NCI-H2227 treated with DMSO at 0.1 percent for 48 hours (cell line): ENCODE data around the gene MEGF11.
A peak's percentile ranks its signal among the peaks of the same experiment; 100 is the strongest.

Source experiments
- DNase-seq: peaks from one replicate; lab custom pipeline; 2025; lab: John Stamatoyannopoulos, UW

The MEGF11 gene

DNA sequence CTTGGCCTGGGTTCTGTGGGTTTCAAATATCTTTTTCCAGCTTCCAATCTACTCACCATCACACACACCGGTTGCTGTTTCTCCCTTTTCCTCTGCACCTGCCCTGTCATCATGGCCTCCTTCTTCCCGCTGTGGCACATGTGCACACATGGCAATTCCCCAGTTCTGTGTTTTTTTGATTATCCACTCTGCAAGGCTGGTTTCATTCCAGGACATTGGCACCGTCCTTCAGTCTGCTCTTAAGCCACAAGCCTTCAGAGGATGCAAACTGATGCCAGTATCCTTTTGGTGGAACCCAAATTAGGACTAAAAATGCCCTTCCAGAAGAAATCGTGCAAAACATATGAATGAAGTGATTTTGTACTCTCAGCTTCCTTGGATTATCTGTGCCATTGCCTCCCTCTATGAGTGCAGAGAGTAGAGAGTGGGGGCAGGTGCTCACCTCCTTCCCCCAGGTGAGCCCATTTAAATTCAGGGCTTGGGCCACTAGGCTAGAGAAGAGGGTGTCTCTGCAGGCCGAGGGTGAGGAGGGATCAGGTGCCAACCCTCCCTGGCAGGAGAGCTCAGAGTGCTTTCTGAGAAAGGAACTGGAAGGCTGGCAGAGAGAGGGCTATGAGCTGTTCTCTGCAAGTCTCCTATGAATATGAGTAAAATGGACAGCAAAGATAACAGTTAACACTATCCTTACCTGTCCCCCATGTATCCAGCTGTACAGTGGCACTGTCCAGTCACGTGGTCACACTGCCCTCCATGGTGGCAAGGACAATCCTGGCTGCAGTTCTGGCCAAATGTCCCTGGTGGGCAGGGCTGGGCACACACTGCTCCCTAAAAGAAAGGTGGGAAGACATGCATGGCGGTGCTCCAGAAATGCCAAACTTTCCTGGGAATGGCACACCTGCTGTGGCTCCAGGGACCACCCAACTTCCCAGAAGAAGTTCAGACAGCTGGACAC, 283.4 kb downstream of the MEGF11 start:
- DNase-seq: no peak

- DNase-seq: no peak
Observed at GRCh38 chr15:65968511-65968910, 285.0 kb downstream of the MEGF11 start.

DNA sequence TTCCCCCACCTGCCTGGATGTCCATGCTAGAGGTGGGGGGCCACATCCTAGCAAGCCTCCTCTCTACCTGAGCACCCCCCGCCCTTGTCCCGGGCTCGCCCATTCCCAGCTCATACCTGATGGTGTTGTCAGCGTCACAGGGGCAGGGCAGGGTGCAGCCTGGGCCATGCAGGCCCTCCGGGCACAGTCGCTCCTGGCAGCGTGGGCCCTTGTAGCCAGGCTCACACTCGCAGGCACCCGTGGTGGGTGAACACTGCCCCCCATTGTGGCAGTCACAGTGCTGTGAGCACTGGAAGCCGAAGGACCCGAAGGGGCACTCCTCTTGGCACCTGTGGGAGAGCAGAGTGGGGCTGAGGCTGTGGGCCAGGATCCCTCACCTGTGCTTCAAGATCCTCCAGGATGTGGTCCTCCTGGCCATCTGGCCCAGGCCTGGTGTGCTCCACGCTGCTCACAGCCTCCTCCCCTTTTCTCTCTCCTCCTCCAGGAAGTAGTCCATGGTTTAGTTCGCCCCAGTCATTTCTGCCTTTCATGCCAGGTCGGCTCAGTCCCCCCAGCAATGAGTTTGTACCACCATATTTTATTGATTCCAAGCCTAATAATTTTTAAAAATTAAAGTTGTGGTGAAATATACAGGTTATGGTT, 288.6 kb downstream of the MEGF11 start:
- DNase-seq: no peak

DNA sequence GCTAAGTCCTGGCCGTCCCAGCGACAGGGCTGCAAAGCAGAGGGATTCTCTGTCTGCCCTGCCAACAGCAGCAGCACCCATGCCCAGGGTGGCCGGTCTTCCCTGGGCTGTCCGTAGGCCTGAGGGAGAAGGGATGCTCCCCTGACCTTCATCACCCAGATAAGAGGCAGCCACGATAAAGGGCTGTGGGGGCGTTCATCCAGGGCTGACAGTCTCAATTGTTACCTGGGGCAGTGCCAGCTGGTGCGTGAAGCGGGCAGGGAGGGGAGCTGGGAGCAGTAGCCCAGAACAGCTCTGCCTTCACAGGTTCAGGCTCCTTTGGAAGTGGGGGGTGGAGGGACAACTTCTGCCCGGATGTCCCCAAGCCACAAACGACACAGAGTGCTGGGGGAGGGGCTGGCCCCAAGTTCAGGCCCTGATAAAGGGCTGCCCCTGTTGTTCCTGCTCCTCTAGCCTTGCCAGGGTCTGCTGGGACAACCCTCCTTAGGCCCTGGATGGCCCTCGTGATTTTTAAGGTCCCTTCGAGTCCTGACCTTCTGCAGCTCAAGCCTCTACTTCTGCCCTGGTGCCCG, 289.6 kb downstream of the MEGF11 start:
- DNase-seq: no peak

GRCh38 chr15:65963358-65963757, 290.2 kb downstream of the MEGF11 start:
- no peak for DNase-seq

DNA sequence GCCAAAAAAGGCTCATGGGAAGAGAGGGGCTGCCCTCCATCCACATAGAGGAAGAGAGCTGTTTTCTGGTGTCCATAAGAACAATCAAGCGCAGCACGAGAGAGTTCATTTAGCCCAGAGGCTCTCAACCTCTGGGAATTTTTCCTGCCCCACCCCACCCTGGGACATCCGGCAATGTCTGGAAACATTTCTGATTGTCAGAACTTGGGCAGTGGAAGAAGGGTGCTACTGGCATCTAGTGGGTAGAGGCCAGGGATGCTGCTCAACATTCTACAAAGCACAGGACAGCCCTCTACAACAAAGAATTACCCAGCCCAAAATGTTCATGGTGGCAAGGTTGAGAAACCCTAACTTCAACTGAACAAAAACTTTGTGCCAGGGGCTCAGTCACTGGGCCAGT, 291.4 kb downstream of the MEGF11 start:
- DNase-seq: no peak

- DNase-seq: no peak
Observed at GRCh38 chr15:65960586-65960985, 293.0 kb downstream of the MEGF11 start.

DNA sequence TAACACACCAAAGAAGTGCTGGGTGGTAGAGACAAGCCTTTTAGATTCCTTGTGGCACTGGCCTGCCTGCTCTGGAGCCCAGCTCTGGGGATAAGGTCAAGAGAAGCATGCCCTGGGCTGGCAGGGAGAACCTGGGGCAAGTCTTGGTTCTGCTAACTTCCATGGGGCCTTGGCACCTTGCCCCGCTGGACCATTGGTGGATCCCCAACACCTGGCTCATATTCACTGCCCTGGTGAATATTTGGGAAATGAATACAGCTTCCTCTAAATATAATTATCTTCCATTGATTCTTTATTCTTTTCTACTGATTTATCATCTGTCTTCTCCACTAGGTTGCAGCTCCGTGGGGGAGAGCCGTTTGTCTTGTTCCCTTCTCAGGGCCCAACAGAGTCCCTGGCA, 294.7 kb downstream of the MEGF11 start:
- DNase-seq: no peak

GRCh38 chr15:65957451-65957850, 296.1 kb downstream of the MEGF11 start:
- DNase-seq: no peak

DNA sequence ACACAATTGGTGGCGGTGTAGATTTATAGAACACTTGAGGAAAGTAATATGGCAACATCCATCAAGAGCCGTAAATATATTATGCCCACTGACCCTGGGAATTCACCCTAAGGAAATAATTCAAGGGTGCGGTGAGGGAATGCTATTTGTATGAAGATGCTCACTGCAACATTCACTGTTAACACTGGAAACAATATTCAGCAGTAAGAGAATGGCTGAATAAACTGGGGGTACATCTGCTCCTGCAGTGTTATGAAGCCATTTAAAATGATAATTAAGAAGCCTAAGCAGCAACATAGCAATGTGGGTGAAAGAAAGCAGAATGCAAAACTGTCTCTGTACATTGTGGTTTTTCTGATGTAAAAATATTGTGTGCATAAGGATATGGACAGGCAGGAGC, 296.7 kb downstream of the MEGF11 start:
- no peak for DNase-seq

DNA sequence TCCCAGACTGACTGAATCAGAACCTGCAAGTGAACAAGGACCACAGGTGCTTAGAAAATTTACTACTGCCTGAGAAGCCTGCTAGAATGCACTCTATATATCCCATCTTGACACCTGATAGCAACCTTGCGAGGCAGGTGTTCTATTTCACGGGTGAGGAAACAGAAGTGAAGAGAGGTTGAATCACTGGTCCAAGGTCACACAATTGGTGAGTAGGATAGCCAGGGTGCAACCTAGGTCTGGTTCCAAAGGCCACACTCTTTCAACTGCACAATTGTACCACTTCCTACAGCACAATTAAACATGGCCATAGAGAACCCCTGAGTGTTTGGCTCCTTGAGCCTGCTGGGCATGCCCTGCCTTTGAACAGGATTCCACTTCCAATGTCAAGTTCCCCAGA, 297.2 kb downstream of the MEGF11 start:
- no peak for DNase-seq

- DNase-seq: peak; percentile 35
Observed at GRCh38 chr15:65954289-65954741, 299.2 kb downstream of the MEGF11 start.

DNA sequence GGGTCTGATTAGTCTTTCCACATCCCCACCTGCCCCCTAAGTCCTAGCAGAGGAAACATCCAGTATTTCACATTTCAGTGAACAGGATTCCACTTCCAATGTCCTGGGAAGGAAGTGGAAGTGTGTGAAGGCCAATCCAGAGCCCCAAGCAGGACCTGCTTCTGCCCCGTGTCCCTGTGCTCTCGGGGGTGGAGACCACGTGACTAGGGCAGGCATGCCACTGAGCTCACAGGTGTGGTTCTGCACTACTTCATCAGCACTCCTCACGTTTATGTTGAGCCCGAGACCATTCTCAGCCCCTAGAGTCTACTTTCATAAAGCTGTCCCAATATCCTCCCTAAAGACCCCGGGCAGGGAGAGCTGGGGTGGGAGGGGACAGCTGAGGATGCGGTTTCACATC, 299.9 kb downstream of the MEGF11 start:
- no peak for DNase-seq

GRCh38 chr15:65952391-65953053, 301.0 kb downstream of the MEGF11 start:
- no peak for DNase-seq

DNA sequence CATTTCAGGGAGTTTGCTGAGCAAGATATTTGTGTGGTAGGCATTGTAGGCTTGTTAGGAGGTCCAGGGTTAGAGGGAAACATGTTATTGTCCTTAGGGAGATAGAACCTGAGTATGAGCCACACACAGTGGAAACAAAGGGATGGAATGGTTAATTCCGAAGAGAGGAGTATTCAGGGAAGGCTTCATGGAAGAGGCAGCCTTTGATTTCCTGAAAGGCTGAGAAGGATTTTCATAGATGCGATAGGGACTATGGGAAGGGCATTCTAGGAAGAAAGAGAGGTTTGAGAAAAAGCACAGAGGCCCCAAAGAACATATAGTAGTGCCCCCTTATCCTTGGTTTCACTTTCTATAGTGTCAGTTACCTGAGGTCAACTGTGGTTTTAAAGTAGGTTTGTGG, 302.5 kb downstream of the MEGF11 start:
- no peak for DNase-seq

- no peak for DNase-seq
Observed at GRCh38 chr15:65949491-65949890, 304.1 kb downstream of the MEGF11 start.

- no peak for DNase-seq
Observed at GRCh38 chr15:65949011-65949410, 304.5 kb downstream of the MEGF11 start.

DNA sequence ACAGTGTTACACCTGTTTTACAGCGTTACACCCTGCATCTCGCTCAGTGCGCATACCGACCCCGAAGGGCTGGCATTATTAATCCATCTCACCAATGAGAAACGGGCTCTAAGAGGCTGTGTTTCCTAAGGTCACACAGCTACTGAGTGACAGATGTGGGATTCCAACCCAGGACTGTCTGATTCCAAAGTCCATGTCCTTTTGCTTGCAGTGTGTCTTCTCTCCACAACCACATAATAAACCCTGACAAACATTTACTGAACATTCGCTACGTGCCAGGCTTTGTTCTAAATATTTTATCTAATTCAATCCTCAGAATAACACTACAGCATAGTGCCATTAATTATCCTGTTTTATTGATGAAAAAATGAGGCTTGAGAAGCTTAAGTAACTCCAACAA, 305.2 kb downstream of the MEGF11 start:
- no peak for DNase-seq

- DNase-seq: no peak
Observed at GRCh38 chr15:65947041-65947440, 306.5 kb downstream of the MEGF11 start.

DNA sequence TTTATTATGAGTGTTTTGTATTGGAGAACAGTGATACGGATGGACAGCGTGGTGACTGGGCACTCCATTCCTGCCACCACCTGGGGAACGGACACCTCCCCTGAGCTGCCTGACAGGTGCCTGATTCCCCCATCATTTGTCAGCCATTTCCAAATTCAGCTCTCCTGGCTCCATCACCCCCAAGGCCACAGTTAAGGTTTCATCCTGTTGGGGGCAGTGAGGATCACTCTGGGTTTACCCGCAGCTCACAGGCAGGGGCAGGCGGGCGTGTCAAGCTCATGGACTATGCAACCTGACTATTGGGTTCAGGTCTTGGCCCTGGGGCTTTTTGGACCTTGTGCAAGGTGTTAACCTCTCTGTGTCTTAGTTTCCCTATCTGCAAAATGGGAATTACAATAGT, 307.9 kb downstream of the MEGF11 start:
- DNase-seq: no peak

DNA sequence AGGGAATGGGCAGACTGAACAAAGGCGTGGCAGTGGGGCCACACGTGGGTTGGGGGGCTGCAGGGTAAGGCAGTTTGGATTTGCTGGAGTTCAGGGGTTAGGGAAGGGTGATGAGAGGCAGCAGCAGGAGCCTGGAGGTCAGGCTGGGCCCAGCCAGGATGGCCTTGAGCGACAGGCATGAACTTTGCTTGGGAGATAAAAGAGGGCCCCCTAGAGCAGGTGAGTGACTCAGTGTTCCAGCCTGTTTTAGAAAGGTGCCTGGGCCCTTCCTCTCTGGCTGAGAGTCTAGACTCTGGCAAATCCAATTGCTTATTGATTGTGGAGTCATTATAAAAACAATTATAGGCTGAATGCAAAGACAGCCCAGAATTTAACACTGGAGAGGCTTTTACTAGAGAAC, 309.1 kb downstream of the MEGF11 start:
- no peak for DNase-seq

GRCh38 chr15:65942436-65942835, 311.1 kb downstream of the MEGF11 start:
- DNase-seq: no peak

DNA sequence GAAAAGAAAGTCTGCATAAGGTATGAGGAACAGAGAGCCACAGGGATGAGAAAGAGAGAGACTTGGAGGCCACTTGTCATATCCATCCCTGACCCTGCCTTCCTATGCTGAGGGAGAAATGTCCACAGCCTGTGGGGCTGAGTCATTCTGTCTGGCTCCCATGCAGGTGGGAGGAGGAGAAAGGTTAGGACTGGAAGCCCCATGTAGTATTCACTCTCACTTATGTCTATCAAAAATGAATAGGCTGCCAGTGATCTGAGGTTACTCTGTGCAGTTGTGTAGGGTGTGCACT, 313.0 kb downstream of the MEGF11 start:
- no peak for DNase-seq
